GM23338 (cell line): ENCODE measurements around the gene SIL1. TPM values are rescaled to one million over a fixed set of nuclear protein-coding genes. Genes with fewer than 3 reads are reported as not detected.

Source experiments
- ATAC-seq: fragments of 200-7000 bp; cut with Tn5 transposase; 3 replicates; pipeline ENCODE4 v1.9.1; 2020
- DNase-seq: peaks from one replicate; pipeline ENCODE4 v3.0.0-alpha.2; 2015; ENCODE audit warnings: low spot score
- H2AFZ ChIP-seq: fragments of 200-600 bp; sonication (generic); 2 replicates; pipeline ENCODE4 v1.8.0; 2016; ENCODE audit warnings: antibody characterized with exemption, mild to moderate bottlenecking, moderate library complexity
- H3F3A ChIP-seq: fragments of 200-600 bp; sonication (generic); replicated peaks from 2 replicates; pipeline ENCODE4 v1.8.0; 2017; ENCODE audit warnings: antibody characterized with exemption, mixed run types, low read depth
- H3K27ac ChIP-seq: fragments of 200-600 bp; sonication (generic); 2 replicates; pipeline ENCODE4 v1.6.1; 2016; ENCODE audit warnings: low read depth
- H3K27me3 ChIP-seq: fragments of 200-600 bp; sonication (generic); 2 replicates; pipeline ENCODE4 v1.8.0; 2016; ENCODE audit warnings: mild to moderate bottlenecking, mixed run types, moderate library complexity; ENCODE audit not compliant: insufficient read depth
- H3K36me3 ChIP-seq: fragments of 200-600 bp; sonication (generic); 2 replicates; pipeline ENCODE4 v1.8.0; 2016; ENCODE audit warnings: mild to moderate bottlenecking; ENCODE audit not compliant: insufficient read depth
- H3K4me1 ChIP-seq: fragments of 200-600 bp; sonication (generic); 2 replicates; pipeline ENCODE4 v1.8.0; 2016; ENCODE audit warnings: mild to moderate bottlenecking, moderate library complexity; ENCODE audit not compliant: insufficient read depth
- H3K4me2 ChIP-seq: fragments of 200-600 bp; sonication (generic); 2 replicates; pipeline ENCODE4 v1.7.1; 2017; ENCODE audit warnings: mixed run types
- H3K4me3 ChIP-seq: fragments of 200-600 bp; sonication (generic); 2 replicates; pipeline ENCODE4 v1.6.1; 2016; ENCODE audit warnings: mixed run types
- H3K79me2 ChIP-seq: fragments of 200-600 bp; sonication (generic); replicated peaks from 2 replicates; pipeline ENCODE4 v1.8.0; 2017; ENCODE audit warnings: mild to moderate bottlenecking; ENCODE audit not compliant: insufficient read depth
- H3K9me2 ChIP-seq: fragments of 200-600 bp; sonication (generic); 2 replicates; pipeline ENCODE4 v1.8.0; 2017; ENCODE audit not compliant: insufficient read depth
- H4K20me1 ChIP-seq: fragments of 200-600 bp; sonication (generic); replicated peaks from 2 replicates; pipeline ENCODE4 v1.8.0; 2017; ENCODE audit warnings: mild to moderate bottlenecking; ENCODE audit not compliant: insufficient read depth
- H3K27ac Mint-ChIP-seq: 2 replicates; pipeline ENCODE4 v1.8.0; 2020; ENCODE audit warnings: inconsistent platforms, mild to moderate bottlenecking, moderate library complexity, mixed read lengths
- H3K27me3 Mint-ChIP-seq: 3 replicates; pipeline ENCODE4 v1.8.0; 2022; ENCODE audit warnings: low read depth, mild to moderate bottlenecking, moderate library complexity, mixed read lengths, inconsistent platforms; ENCODE audit not compliant: insufficient read depth, poor library complexity
- H3K36me3 Mint-ChIP-seq: 3 replicates; pipeline ENCODE4 v1.8.0; 2021; ENCODE audit warnings: low read depth, mild to moderate bottlenecking, inconsistent platforms, moderate library complexity, mixed read lengths
- H3K4me1 Mint-ChIP-seq: 3 replicates; pipeline ENCODE4 v1.8.0; 2020; ENCODE audit warnings: mild to moderate bottlenecking, inconsistent platforms, mixed read lengths
- H3K4me3 Mint-ChIP-seq: 3 replicates; pipeline ENCODE4 v1.8.0; 2021; ENCODE audit warnings: moderate library complexity, mild to moderate bottlenecking, inconsistent platforms, mixed read lengths
- H3K9me3 Mint-ChIP-seq: 3 replicates; pipeline ENCODE4 v1.8.0; 2020; ENCODE audit warnings: moderate library complexity, mild to moderate bottlenecking, inconsistent platforms, mixed read lengths
- CREB1 ChIP-seq: fragments of 250-450 bp; sonication (Bioruptor Pico); IDR thresholded peaks from 2 replicates; pipeline ENCODE4 v1.5.0; 2020; ENCODE audit warnings: low read depth, mild to moderate bottlenecking, moderate library complexity
- CTCF ChIP-seq, 2 experiments: fragments of 200-600 bp in 1 of 2; sonication (generic) in 1 of 2; conservative IDR thresholded peaks; 2 replicates each; pipeline versions ENCODE4 v1.5.1 to v1.6.1; 2016 to 2017; ENCODE audit warnings: antibody characterized with exemption in 2 of 2, low read depth in 2 of 2, mild to moderate bottlenecking in 2 of 2, moderate library complexity in 1 of 2
- ETS1 ChIP-seq: IDR thresholded peaks from 2 replicates; pipeline ENCODE4 v1.6.1; 2016; ENCODE audit warnings: antibody characterized with exemption
- EZH2 ChIP-seq: fragments of 200-600 bp; sonication (generic); IDR thresholded peaks from one replicate; pipeline ENCODE4 v1.8.0; 2017; ENCODE audit warnings: antibody characterized with exemption, mild to moderate bottlenecking, low read depth; ENCODE audit not compliant: unreplicated experiment
- EZH2phosphoT487 ChIP-seq: fragments of 200-600 bp; sonication (generic); IDR thresholded peaks from one replicate; pipeline ENCODE4 v1.8.1; 2018; ENCODE audit warnings: antibody characterized with exemption; ENCODE audit not compliant: unreplicated experiment
- JUNB ChIP-seq: IDR thresholded peaks from one replicate; pipeline ENCODE4 v1.6.1; 2016; ENCODE audit warnings: antibody characterized with exemption; ENCODE audit not compliant: unreplicated experiment
- NANOG ChIP-seq: IDR thresholded peaks from 2 replicates; pipeline ENCODE4 v1.6.1; 2016; ENCODE audit warnings: antibody characterized with exemption, borderline replicate concordance
- POLR2AphosphoS5 ChIP-seq: IDR thresholded peaks from 2 replicates; pipeline ENCODE4 v1.6.1; 2016; ENCODE audit warnings: antibody characterized with exemption, low read depth
- REST ChIP-seq: IDR thresholded peaks from one replicate; pipeline ENCODE4 v1.6.1; 2018; ENCODE audit warnings: antibody characterized with exemption; ENCODE audit not compliant: unreplicated experiment
- STAT1 ChIP-seq: IDR thresholded peaks from one replicate; pipeline ENCODE4 v1.6.1; 2016; ENCODE audit warnings: antibody characterized with exemption; ENCODE audit not compliant: unreplicated experiment
- ZNF114 ChIP-seq: fragments of 250-450 bp; sonication (Bioruptor Pico); IDR thresholded peaks from 2 replicates; pipeline ENCODE4 v1.5.0; 2020; ENCODE audit warnings: mild to moderate bottlenecking, moderate library complexity
- ZNF331 ChIP-seq: fragments of 250-450 bp; sonication (Bioruptor Pico); IDR thresholded peaks from 2 replicates; pipeline ENCODE4 v1.5.0; 2020; ENCODE audit warnings: low read depth, mild to moderate bottlenecking, moderate library complexity
- ZNF462 ChIP-seq: fragments of 250-450 bp; sonication (Bioruptor Pico); IDR thresholded peaks from 2 replicates; pipeline ENCODE4 v1.5.0; 2020; ENCODE audit warnings: mild to moderate bottlenecking, moderate library complexity
- polyA plus RNA-seq: library from polyadenylated mRNA; unstranded; fragments of >200 nt; fragmentation: Nextera tagmentation; extraction: Ambion mirVana; gene quantifications from 2 replicates; pipeline ENCODE4 v1.2.1, GENCODE V29; 2016
- total RNA-seq: library from RNA; depleted of rRNA; stranded (reverse); fragments of >200 nt; shearing (Covaris generic); gene quantifications from 2 replicates; pipeline ENCODE4 v1.2.3, GENCODE V29; 2014

Gene SIL1
- total and polyA plus RNA-seq, 2 experiments from 2014 or later = 5.5 to 5.9 TPM

GRCh38 chr5:138918686-138919085, 279.5 kb downstream of the SIL1 start (continued):
- no peak for TF ChIP-seq REST

GRCh38 chr5:138914338-138914737, 283.8 kb downstream of the SIL1 start:
- no peak for ATAC-seq
- no peaks in the 10 kb centered on the region for H3K9me2 ChIP-seq
- H3K36me3 Mint-ChIP-seq = peaks cover 21% of the 10 kb centered on the region; the same call in 2 of the 3 replicates
- no peak for TF ChIP-seq POLR2AphosphoS5
- TF ChIP-seq ZNF331 (CRISPR knock-in tag) = no peak
- no peak for TF ChIP-seq NANOG
- TF ChIP-seq ZNF114 (CRISPR knock-in tag) = no peak
- no peak for TF ChIP-seq CREB1 (CRISPR knock-in tag)
- TF ChIP-seq ETS1 = no peak
- TF ChIP-seq EZH2phosphoT487 = no peak
- TF ChIP-seq STAT1 = no peak
- TF ChIP-seq EZH2 = no peak
- no peak for TF ChIP-seq CTCF (conservative IDR thresholded peaks at IDR 0.05; ENCODE audit: low read depth in 2 of 2)
- TF ChIP-seq ZNF462 = no peak
- TF ChIP-seq JUNB = no peak

More at GRCh38 chr5:138914338-138914737, 283.8 kb downstream of the SIL1 start:
- Histone ChIP-seq H3F3A (no peaks in the 10 kb centered on the region), H3K4me2 (no peak overlapping the region), H2AFZ (no peak overlapping the region), H3K27me3 (no peaks in the 10 kb centered on the region), H4K20me1 (0 out of 2 replicates have a peak, but pooled peaks cover 5% of the 10 kb centered on the region), H3K27ac (no peak overlapping the region), H3K4me3 (no peak overlapping the region), H3K4me1 (no peaks in the 10 kb centered on the region; the same call in 1 of the 2 replicates), H3K79me2 (no peaks in the 10 kb centered on the region; the same call in 1 of the 2 replicates), H3K36me3 (no peaks in the 10 kb centered on the region)
- H3K4me1 Mint-ChIP-seq = no peaks in the 10 kb centered on the region; the same call in none of the 3 replicates
- peaks cover 3% of the 10 kb centered on the region for H3K27me3 Mint-ChIP-seq
- no peaks in the 10 kb centered on the region for H3K9me3 Mint-ChIP-seq
- peak overlapping the region; percentile 33; the same call in 1 of the 2 replicates for H3K27ac Mint-ChIP-seq
- no peak overlapping the region for H3K4me3 Mint-ChIP-seq
- DNase-seq = no peak
